Ectodermal cell (in vitro differentiated cells): Measurements from ENCODE around the gene PRKAB2.
"Not testable (repeated sequence)": the region's sequence is repeated elsewhere in the genome, so short reads cannot be mapped to it uniquely, and the experiment has no call there.

Experiments
- H3K27ac ChIP-seq: 2 replicates; pipeline ENCODE4 v1.7.0; 2013; ENCODE audit warnings: mild to moderate bottlenecking, low read depth, low read length; ENCODE audit not compliant: insufficient read depth, poor library complexity, severe bottlenecking
- H3K27me3 ChIP-seq: 2 replicates; pipeline ENCODE4 v1.7.0; 2013; ENCODE audit warnings: mild to moderate bottlenecking, low read length; ENCODE audit not compliant: insufficient read depth, control insufficient read depth, poor library complexity, severe bottlenecking
- H3K36me3 ChIP-seq: one replicate; pipeline ENCODE4 v1.7.0; 2013; ENCODE audit warnings: low read length; ENCODE audit not compliant: control insufficient read depth, insufficient read depth
- H3K4me1 ChIP-seq: one replicate; pipeline ENCODE4 v1.7.0; 2013; ENCODE audit warnings: low read length; ENCODE audit not compliant: control insufficient read depth, insufficient read depth
- H3K4me3 ChIP-seq: 2 replicates; pipeline ENCODE4 v1.7.0; 2013; ENCODE audit warnings: low read depth, low read length, control low read depth; ENCODE audit not compliant: insufficient read depth
- H3K9me3 ChIP-seq: 2 replicates; pipeline ENCODE4 v1.7.0; 2013; ENCODE audit warnings: mild to moderate bottlenecking, low read length, moderate library complexity; ENCODE audit not compliant: control insufficient read depth
- WGBS, 2 experiments: methylation state at CpG; one replicate each; pipeline ENCODE4 v1.1.7; 2013; ENCODE audit warnings: missing lambda C conversion rate in 2 of 2; 5-methylcytosine and 5-hydroxymethylcytosine counted together

Gene PRKAB2

DNA sequence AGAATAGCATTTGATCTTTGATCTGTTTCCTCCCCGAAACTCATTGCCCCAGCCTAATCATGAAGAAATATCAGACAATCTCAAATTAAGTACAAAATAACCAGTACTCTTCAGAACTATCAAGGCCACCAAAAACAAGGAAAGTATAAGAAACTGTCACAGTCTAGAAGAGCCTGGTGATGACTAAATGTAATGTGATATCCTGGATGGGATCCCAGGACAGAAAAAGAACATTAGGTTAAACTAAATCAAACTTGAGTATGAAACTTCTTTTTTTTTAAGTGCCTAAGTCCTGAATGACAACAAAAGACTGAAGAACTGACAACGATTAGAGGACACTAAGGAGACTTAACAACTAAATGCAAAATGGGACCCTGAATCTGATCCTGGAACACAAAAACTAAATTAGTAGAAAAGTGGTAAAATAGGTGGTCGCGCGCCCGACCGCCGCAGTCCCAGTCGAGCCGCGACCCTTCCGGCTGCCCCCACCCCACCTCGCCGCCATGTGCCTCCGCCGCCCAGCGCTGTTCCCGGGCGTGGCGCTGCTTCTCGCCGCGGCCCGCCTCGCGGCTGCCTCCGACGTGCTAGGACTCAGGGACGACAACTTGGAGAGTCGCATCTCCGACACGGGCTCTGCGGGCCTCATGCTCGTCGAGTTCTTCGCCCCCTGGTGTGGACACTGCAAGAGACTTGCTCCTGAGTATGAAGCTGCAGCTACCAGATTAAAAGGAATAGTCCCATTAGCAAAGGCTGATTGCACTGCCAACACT is 5.5 kb upstream of the PRKAB2 start:
- no peaks in the 10 kb centered on the region for H3K9me3 ChIP-seq
- no peak overlapping the region for H3K27ac ChIP-seq
- H3K4me3 ChIP-seq: no peak overlapping the region
- no peaks in the 10 kb centered on the region for H3K4me1 ChIP-seq
- H3K27me3 ChIP-seq: no peaks in the 10 kb centered on the region
- 86 to 87% methylated on average over 35 to 36 of the region's 36 CpGs for WGBS, 2 experiments
- no peaks in the 10 kb centered on the region for H3K36me3 ChIP-seq

DNA sequence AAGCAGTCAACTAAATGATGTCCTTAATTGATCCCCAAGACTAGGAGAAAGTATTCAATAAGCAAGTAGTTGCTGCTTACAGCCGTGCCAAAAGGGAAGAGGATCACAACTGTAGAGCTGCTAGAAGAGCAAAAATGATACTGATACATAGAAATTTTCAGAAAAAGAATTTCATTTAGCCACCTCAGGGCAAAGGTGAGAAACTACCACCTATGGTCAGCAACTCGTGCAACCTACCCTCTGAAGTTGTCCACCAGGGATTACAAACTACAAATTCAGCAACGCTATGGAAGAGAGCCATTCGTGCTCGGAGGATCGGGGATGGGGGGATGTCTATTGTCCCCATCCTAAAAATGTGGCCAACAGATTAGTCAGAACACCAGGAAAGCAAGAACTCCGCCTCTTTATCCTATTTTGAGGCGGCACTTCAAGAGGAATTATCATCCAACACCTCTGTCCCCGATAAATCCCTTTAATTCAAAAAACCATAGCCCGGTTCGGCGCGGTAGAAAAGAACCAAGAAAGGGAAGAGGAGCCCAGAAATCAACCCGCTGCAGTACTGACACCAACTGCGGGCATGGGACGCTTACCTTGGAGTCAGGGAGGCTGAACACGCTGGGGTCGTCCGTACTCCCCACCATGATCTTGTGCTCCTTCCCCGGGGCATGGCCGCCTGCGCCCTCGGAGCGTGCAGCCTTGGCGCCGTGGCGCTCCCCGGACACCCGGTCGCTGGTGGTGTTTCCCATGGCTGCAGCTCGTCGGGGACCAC is 687 bp downstream of the PRKAB2 start:
- WGBS, 2 experiments: 1% methylated on average over 32 of the region's 32 CpGs
- no peaks in the 10 kb centered on the region for H3K4me1 ChIP-seq

DNA sequence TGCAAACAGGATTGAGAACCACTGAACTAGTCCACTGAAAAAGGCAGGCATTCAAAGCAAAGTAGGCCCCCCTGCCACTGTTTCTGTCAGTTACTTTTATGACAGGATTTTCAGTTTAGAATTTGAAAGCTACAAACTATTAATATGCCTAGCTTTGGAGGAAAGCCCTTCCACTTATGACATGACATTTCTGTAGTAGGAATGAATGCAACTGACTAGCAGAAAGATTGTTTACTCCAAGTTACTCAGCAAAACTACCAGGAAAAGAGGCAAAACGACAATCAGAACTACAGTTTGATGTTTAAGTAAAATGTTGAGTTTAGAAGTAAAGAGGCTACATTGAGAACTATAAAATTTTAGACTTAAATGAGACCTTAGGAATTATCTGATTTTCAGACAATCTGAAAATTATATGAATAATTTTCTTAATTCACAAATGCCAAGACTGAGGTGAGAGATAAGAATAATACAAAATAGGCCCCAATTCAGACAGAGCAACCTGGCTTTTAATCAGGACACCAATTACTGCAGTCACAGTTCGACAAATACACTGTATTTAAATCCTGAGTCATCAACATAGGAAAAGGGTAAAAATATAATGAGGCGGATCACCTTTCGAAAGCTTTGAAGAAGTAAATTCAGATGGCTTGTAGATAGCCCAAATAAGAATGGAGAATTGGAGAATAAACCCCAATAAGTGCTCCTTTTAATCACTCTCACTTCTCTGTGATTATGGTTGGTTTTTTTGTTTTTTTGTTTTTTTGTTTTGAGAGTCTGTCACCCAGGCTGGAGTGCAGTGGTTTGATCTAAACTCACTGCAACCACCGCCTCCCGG is 2.2 kb downstream of the PRKAB2 start:
- H3K27ac ChIP-seq: no peak overlapping the region
- 80 to 90% methylated on average over 5 to 6 of the region's 6 CpGs for WGBS, 2 experiments

More for the DNA sequence above, 687 bp downstream of the PRKAB2 start:
- Histone ChIP-seq H3K27ac (peak overlapping the region; percentile 83), H3K9me3 (no peaks in the 10 kb centered on the region), H3K4me3 (peak overlapping the region; percentile 86), H3K27me3 (no peaks in the 10 kb centered on the region), H3K36me3 (no peaks in the 10 kb centered on the region)

DNA sequence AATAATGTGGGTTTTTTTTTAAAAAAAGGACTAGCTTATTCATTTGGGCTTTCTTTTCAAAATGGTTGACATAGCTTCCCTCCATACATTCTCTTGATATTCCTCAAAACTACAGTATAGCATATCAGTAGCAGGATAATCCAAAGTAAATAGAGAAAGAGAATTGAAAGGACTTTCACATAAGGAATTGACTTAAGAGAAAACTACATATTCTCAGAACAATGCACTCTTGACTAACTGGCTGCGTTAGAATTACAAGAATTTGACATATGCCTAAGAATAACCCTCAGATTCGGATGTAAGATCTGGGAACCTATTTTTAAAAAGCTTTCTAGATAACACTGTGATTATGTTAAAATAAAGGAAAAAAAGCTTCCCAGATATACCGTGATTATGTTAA is 3.1 kb downstream of the PRKAB2 start:
- Histone ChIP-seq H3K36me3 (peaks cover 8% of the 10 kb centered on the region), H3K27ac (no peak overlapping the region), H3K4me3 (no peak overlapping the region), H3K27me3 (no peaks in the 10 kb centered on the region), H3K4me1 (no peaks in the 10 kb centered on the region), H3K9me3 (no peaks in the 10 kb centered on the region)
- WGBS, 2 experiments: 77 to 90% methylated on average over 2 of the region's 3 CpGs

More for the DNA sequence above, 2.2 kb downstream of the PRKAB2 start:
- Histone ChIP-seq H3K4me1 (no peaks in the 10 kb centered on the region), H3K27me3 (no peaks in the 10 kb centered on the region), H3K36me3 (peaks cover 8% of the 10 kb centered on the region), H3K9me3 (no peaks in the 10 kb centered on the region), H3K4me3 (no peak overlapping the region)

DNA sequence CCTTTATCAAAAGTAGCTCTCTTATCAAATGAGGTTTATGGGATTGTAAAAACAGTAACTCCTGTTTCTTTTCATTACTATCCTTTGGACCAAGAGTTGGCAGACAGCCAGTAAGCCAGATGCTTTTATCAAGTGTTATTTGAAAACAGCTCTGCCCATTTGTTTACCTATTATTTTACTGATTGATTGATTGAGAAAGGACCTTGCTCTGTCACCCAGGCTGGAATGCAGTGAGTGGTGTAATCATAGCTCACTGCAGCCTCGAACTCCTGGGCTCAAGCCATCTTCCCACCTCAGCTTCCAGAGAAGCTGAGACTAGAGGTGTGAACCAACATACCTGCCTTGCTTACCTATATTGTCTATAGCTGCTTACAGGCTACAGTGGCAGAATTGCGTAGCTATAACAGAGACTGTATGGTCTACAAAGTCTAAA is 3.6 kb downstream of the PRKAB2 start:
- Histone ChIP-seq H3K9me3 (no peaks in the 10 kb centered on the region), H3K27ac (no peak overlapping the region), H3K36me3 (peaks cover 8% of the 10 kb centered on the region), H3K27me3 (no peaks in the 10 kb centered on the region), H3K4me1 (no peaks in the 10 kb centered on the region), H3K4me3 (no peak overlapping the region)
- 79 to 82% methylated on average over 2 of the region's 2 CpGs for WGBS, 2 experiments

DNA sequence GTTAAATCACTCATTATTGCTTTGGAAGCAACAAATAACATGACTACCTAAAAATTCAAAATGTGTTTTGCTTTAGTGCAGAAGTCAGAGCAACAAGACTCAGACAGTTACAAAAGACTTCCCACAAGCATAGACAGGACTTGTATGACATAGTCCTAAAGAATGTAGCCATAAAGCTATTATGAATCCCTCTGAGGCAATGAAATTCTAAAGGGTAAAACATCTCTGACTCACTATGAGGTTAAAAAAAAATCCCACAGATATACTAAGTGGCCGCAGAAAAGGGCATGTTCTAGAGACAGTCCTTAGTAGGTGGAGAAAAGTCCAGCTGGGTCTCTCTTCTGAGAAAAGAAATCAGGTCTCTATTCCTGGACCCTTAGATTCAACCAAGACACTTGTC is 4.9 kb downstream of the PRKAB2 start:
- WGBS, 2 experiments: 96 to 100% methylated on average over 1 of the region's 1 CpG
- H3K4me3 ChIP-seq: no peak overlapping the region

DNA sequence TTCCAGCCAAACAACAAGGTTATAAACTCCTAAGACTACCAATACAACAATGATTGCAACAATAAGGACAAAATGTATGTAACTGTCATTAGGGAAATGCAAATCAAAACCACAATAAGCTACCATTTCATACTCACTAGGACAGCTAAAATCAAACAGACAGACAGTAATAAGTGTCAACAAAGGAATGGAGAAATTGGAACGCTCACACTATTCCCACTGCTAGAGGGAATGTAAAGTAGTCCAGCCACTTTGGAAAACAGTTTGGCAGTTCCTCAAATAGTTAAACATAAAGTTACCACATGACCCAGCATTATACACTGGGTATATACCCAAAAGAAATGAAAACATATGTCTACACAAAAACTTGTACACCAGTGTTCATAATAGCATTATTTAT is 9.3 kb downstream of the PRKAB2 start:
- Histone ChIP-seq H3K36me3 (peaks cover 10% of the 10 kb centered on the region), H3K4me1 (no peaks in the 10 kb centered on the region), H3K4me3 (no peak overlapping the region), H3K27me3 (no peaks in the 10 kb centered on the region), H3K9me3 (no peaks in the 10 kb centered on the region), H3K27ac (no peak overlapping the region)
- 90 to 94% methylated on average over 1 of the region's 1 CpG for WGBS, 2 experiments

More for the DNA sequence above, 4.9 kb downstream of the PRKAB2 start:
- no peaks in the 10 kb centered on the region for H3K9me3 ChIP-seq
- no peaks in the 10 kb centered on the region for H3K27me3 ChIP-seq
- no peaks in the 10 kb centered on the region for H3K4me1 ChIP-seq
- H3K36me3 ChIP-seq: peaks cover 8% of the 10 kb centered on the region
- no peak overlapping the region for H3K27ac ChIP-seq

DNA sequence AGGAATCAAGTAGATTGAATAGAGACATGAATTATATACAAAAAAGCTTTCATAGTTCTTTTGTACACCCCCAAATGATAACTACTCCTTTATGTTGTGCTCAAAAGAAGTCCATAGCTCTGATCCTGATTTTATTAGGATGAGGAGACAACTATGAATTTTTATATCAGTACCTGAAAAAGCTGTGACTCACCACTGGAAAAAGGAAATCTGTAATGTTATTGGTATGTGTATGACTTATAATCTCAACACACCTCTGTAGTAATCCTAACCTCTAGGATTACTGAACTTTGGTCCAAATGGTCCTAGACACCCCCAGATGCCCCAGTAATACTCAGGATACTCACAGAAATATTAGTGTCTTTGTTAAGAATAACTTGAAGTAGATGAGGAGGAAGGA is 10.2 kb downstream of the PRKAB2 start:
- Histone ChIP-seq H3K4me3 (no peak overlapping the region), H3K4me1 (no peaks in the 10 kb centered on the region), H3K27me3 (no peaks in the 10 kb centered on the region), H3K27ac (no peak overlapping the region), H3K9me3 (no peaks in the 10 kb centered on the region), H3K36me3 (peaks cover 10% of the 10 kb centered on the region)

DNA sequence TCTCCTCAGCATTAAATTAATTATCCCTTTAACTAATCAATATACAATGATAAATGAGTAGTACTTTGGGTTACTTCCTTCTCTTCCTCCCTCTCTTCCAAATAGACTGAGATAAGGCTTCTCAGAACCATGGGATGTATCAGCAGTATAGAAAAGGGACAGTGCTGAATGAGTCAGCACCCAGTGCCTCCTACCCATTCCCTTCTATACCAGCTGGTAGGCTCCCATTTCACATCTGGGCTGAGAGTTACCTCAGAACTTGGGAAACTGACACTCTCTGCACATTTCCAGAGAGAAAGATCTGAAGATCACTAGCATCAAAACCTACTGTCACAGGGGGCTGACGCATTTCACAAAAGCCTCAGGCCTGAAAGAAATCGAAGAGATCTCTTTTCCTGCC is 15.2 kb downstream of the PRKAB2 start:
- not testable (repeated sequence) for H3K36me3 ChIP-seq, H3K9me3 ChIP-seq

DNA sequence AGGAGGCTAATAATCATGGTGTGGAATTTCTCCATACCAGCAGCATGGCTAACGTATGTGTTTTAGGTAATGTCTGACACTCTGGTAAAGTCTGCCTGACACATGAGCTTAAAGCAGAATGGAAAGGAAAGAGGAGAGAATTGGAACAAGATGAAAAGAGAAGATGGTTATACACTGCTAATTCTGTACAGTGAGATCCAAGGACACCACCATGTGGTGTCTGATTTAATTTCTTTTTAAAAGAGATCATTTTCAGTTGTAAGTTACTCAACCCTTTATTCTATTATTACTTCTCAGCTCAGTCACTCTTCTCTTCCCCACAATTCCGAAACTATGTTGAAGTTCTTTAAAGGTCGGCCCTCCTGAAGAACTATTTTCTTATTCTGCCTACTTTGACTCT is 15.6 kb downstream of the PRKAB2 start:
- H3K27me3 ChIP-seq: no peaks in the 10 kb centered on the region
- no peak overlapping the region for H3K4me3 ChIP-seq
- H3K9me3 ChIP-seq: no peaks in the 10 kb centered on the region
- H3K4me1 ChIP-seq: no peaks in the 10 kb centered on the region
- WGBS, 2 experiments: 94% methylated on average over 3 of the region's 3 CpGs
- peaks cover 2% of the 10 kb centered on the region for H3K36me3 ChIP-seq
- no peak overlapping the region for H3K27ac ChIP-seq

More for the DNA sequence above, 15.2 kb downstream of the PRKAB2 start:
- not testable (repeated sequence) for H3K4me1 ChIP-seq, H3K27ac ChIP-seq, H3K27me3 ChIP-seq, H3K4me3 ChIP-seq
- WGBS, 2 experiments: 96 to 100% methylated on average over 2 of the region's 2 CpGs
